Measurements from ENCODE around the gene THSD7A.

THSD7A gene

DNA sequence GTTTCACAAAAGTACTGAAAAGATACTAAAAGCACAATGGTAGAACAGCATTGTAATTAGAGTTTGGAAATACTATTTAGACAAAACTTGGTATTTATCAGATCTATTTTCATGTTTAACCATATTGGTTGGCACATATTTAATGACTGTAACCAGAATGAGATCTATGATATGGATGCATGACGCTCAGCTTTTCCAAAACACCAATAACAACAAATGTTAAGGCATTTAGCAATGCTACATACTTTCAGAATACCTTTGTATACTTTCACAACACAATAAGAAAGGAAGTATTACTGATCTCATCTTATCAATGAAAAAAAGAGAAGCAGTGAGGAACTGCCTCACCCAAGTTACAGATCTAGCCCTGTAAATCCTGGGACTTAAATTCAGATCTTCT, 74.8 kb downstream of the THSD7A start:
- no peaks in the 10 kb centered on the region for H3K9me2 ChIP-seq (replicated peaks; ENCODE audit: insufficient read depth, low read length)
- H3K9ac ChIP-seq (ENCODE audit: low read length): no peak overlapping the region
- H3K4me2 ChIP-seq (ENCODE audit: low read depth, low read length): no peak overlapping the region
- no peaks in the 10 kb centered on the region for H3K4me1 ChIP-seq (ENCODE audit: low read length)
- H2AFZ ChIP-seq (ENCODE audit: low read length): no peak overlapping the region
- H4K20me1 ChIP-seq (ENCODE audit: insufficient read depth, low read length): no peaks in the 10 kb centered on the region
- no peaks in the 10 kb centered on the region for H3K9me3 ChIP-seq (replicated peaks; ENCODE audit: insufficient read depth, low read length)
- no peak overlapping the region for H3K4me3 ChIP-seq (ENCODE audit: low read length)
- TF ChIP-seq EZH2phosphoT487 (IDR thresholded peaks at IDR 0.05; ENCODE audit: low read length): no peak
- no peak for TF ChIP-seq EZH2 (optimal IDR thresholded peaks at IDR 0.05; ENCODE audit: low read depth, low read length)
- TF ChIP-seq, protein P1, sequence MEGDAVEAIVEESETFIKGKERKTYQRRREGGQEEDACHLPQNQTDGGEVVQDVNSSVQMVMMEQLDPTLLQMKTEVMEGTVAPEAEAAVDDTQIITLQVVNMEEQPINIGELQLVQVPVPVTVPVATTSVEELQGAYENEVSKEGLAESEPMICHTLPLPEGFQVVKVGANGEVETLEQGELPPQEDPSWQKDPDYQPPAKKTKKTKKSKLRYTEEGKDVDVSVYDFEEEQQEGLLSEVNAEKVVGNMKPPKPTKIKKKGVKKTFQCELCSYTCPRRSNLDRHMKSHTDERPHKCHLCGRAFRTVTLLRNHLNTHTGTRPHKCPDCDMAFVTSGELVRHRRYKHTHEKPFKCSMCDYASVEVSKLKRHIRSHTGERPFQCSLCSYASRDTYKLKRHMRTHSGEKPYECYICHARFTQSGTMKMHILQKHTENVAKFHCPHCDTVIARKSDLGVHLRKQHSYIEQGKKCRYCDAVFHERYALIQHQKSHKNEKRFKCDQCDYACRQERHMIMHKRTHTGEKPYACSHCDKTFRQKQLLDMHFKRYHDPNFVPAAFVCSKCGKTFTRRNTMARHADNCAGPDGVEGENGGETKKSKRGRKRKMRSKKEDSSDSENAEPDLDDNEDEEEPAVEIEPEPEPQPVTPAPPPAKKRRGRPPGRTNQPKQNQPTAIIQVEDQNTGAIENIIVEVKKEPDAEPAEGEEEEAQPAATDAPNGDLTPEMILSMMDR (IDR thresholded peaks at IDR 0.05; ENCODE audit: low read length): no peak
- H3K79me2 ChIP-seq (ENCODE audit: low read length): no peaks in the 10 kb centered on the region
- H3K36me3 ChIP-seq (replicated peaks; ENCODE audit: insufficient read depth, low read length): no peaks in the 10 kb centered on the region
- DNase-seq: no peak
- H3K27ac ChIP-seq (ENCODE audit: low read length): no peak overlapping the region
- no peaks in the 10 kb centered on the region for H3K27me3 ChIP-seq (replicated peaks; ENCODE audit: insufficient read depth, low read length)
- H3F3A ChIP-seq (ENCODE audit: insufficient read depth, low read length): no peaks in the 10 kb centered on the region

DNA sequence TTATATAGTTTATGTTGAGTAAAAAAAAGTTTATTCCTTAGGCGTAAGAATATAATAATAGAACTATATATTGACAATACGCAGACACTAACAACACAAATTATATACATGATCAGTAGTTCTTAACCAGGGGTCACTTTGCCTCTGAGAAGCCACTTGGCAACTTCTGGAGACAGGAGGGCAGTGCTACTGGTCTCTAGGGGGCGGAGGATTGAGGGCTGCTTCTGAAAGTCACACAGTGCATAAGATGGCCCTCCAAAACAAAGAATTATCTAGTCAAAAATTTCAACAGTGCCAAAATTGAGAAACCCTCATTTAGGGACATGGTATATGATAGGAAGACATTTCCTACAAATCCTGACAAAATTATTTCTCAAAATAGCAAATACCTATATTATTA, 77.1 kb downstream of the THSD7A start:
- Histone ChIP-seq H3K9ac (ENCODE audit: low read length) (no peak overlapping the region), H2AFZ (ENCODE audit: low read length) (no peak overlapping the region), H3K9me2 (replicated peaks; ENCODE audit: insufficient read depth, low read length) (no peaks in the 10 kb centered on the region), H3K27ac (ENCODE audit: low read length) (no peak overlapping the region), H3K27me3 (replicated peaks; ENCODE audit: insufficient read depth, low read length) (no peaks in the 10 kb centered on the region), H3F3A (ENCODE audit: insufficient read depth, low read length) (no peaks in the 10 kb centered on the region), H3K79me2 (ENCODE audit: low read length) (no peaks in the 10 kb centered on the region), H3K4me2 (ENCODE audit: low read depth, low read length) (no peak overlapping the region), H3K36me3 (replicated peaks; ENCODE audit: insufficient read depth, low read length) (no peaks in the 10 kb centered on the region), H3K9me3 (replicated peaks; ENCODE audit: insufficient read depth, low read length) (no peaks in the 10 kb centered on the region), H3K4me3 (ENCODE audit: low read length) (no peak overlapping the region), H4K20me1 (ENCODE audit: insufficient read depth, low read length) (no peaks in the 10 kb centered on the region), H3K4me1 (ENCODE audit: low read length) (no peaks in the 10 kb centered on the region)
- TF ChIP-seq EZH2phosphoT487 (IDR thresholded peaks at IDR 0.05; ENCODE audit: low read length) (no peak), EZH2 (optimal IDR thresholded peaks at IDR 0.05; ENCODE audit: low read depth, low read length) (no peak)
- TF ChIP-seq, protein P1 (IDR thresholded peaks at IDR 0.05; ENCODE audit: low read length): no peak
- no peak for DNase-seq

DNA sequence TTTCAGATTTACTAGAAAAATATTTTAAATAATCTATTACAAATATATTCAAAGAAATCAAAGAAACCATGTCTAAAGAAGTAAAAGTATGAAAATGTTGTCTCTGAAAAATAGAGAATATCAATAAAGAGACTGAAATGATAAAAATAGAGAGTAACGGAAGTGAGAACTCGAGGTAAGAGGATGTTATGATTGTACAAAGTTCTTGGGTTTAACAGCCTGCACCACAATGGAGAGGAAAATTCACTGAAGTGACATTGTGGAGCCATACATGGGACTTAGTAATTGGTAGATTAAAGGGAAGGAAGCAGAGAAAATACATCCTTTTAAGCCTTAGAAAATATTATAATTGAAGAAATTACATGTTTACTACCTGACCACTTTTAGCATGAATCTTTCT, 77.9 kb downstream of the THSD7A start:
- Histone ChIP-seq H2AFZ (ENCODE audit: low read length) (no peak overlapping the region), H3K27ac (ENCODE audit: low read length) (no peak overlapping the region), H4K20me1 (ENCODE audit: insufficient read depth, low read length) (no peaks in the 10 kb centered on the region), H3K4me1 (ENCODE audit: low read length) (no peaks in the 10 kb centered on the region), H3K9me3 (replicated peaks; ENCODE audit: insufficient read depth, low read length) (no peaks in the 10 kb centered on the region), H3K9me2 (replicated peaks; ENCODE audit: insufficient read depth, low read length) (no peaks in the 10 kb centered on the region), H3K4me2 (ENCODE audit: low read depth, low read length) (no peak overlapping the region), H3K9ac (ENCODE audit: low read length) (no peak overlapping the region), H3K36me3 (replicated peaks; ENCODE audit: insufficient read depth, low read length) (no peaks in the 10 kb centered on the region), H3K4me3 (ENCODE audit: low read length) (no peak overlapping the region), H3F3A (ENCODE audit: insufficient read depth, low read length) (no peaks in the 10 kb centered on the region), H3K27me3 (replicated peaks; ENCODE audit: insufficient read depth, low read length) (no peaks in the 10 kb centered on the region), H3K79me2 (ENCODE audit: low read length) (no peaks in the 10 kb centered on the region)
- no peak for TF ChIP-seq EZH2phosphoT487 (IDR thresholded peaks at IDR 0.05; ENCODE audit: low read length)
- TF ChIP-seq, protein P1 (IDR thresholded peaks at IDR 0.05; ENCODE audit: low read length): no peak
- no peak for TF ChIP-seq EZH2 (optimal IDR thresholded peaks at IDR 0.05; ENCODE audit: low read depth, low read length)
- DNase-seq: no peak
